Right atrium auricular region (tissue), 2 donors: ENCODE results near the gene FBXL7. TPM values are rescaled to one million over a fixed set of nuclear protein-coding genes. Genes with fewer than 3 reads are reported as not detected.
A peak's percentile ranks its signal among the peaks of the same experiment; 100 is the strongest.

Source experiments
- DNase-seq: peaks from one replicate; pipeline ENCODE4 v3.0.0-alpha.2; 2019; ENCODE audit warnings: low spot score
- H3K27ac ChIP-seq, 2 donors: fragments of 200-600 bp; sonication (generic); 1 replicate in 1 of 2; 2 replicates in 1 of 2; pipeline ENCODE4 v1.5.1; 2016 to 2019
- H3K27me3 ChIP-seq, 2 donors: fragments of 200-600 bp; sonication (generic); one replicate each; pipeline versions ENCODE4 v1.5.1 to v1.6.0; 2017 to 2019
- H3K36me3 ChIP-seq: fragments of 200-600 bp; sonication (generic); one replicate; pipeline ENCODE4 v1.5.1; 2016
- H3K4me1 ChIP-seq, 2 donors: fragments of 200-600 bp; sonication (generic); one replicate each; pipeline versions ENCODE4 v1.5.1 to v1.6.0; 2017 to 2019
- H3K4me3 ChIP-seq, 2 donors: fragments of 200-600 bp; sonication (generic); 1 replicate in 1 of 2; 2 replicates in 1 of 2; pipeline ENCODE4 v1.5.1; 2017 to 2019; ENCODE audit warnings: mild to moderate bottlenecking in 1 of 2, moderate library complexity in 1 of 2
- H3K9me3 ChIP-seq, 2 donors: fragments of 200-600 bp; sonication (generic); one replicate each; pipeline ENCODE4 v1.5.1; 2019
- total RNA-seq, 2 donors: library from RNA; depleted of rRNA; stranded (reverse); fragments of >200 nt; gene quantifications; one replicate each; pipeline ENCODE4 v1.1.0, GENCODE V29; 2016
- TF ChIP-seq, protein P1 (sequence below), 2 donors: fragments of 200-600 bp; sonication (generic); IDR thresholded peaks; one replicate each; pipeline ENCODE4 v1.5.1; 2019; ENCODE audit warnings: antibody characterized with exemption in 2 of 2

FBXL7 gene
- total RNA-seq, 2 donors from 2014 or later = 16.6 to 18.4 TPM

GRCh38 chr5:15914638-15915037, 414.7 kb downstream of the FBXL7 start:
- no peak overlapping the region for H3K27ac ChIP-seq
- peak overlapping the region in 1 of 2 donors; percentile 17 for H3K4me3 ChIP-seq
- no peaks in the 10 kb centered on the region for H3K36me3 ChIP-seq
- H3K27me3 ChIP-seq = no peaks in the 10 kb centered on the region
- H3K4me1 ChIP-seq = no peaks in the 10 kb centered on the region
- TF ChIP-seq, protein P1, sequence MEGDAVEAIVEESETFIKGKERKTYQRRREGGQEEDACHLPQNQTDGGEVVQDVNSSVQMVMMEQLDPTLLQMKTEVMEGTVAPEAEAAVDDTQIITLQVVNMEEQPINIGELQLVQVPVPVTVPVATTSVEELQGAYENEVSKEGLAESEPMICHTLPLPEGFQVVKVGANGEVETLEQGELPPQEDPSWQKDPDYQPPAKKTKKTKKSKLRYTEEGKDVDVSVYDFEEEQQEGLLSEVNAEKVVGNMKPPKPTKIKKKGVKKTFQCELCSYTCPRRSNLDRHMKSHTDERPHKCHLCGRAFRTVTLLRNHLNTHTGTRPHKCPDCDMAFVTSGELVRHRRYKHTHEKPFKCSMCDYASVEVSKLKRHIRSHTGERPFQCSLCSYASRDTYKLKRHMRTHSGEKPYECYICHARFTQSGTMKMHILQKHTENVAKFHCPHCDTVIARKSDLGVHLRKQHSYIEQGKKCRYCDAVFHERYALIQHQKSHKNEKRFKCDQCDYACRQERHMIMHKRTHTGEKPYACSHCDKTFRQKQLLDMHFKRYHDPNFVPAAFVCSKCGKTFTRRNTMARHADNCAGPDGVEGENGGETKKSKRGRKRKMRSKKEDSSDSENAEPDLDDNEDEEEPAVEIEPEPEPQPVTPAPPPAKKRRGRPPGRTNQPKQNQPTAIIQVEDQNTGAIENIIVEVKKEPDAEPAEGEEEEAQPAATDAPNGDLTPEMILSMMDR (IDR thresholded peaks at IDR 0.05) = no peak
- DNase-seq = no peak
- no peaks in the 10 kb centered on the region for H3K9me3 ChIP-seq

DNA sequence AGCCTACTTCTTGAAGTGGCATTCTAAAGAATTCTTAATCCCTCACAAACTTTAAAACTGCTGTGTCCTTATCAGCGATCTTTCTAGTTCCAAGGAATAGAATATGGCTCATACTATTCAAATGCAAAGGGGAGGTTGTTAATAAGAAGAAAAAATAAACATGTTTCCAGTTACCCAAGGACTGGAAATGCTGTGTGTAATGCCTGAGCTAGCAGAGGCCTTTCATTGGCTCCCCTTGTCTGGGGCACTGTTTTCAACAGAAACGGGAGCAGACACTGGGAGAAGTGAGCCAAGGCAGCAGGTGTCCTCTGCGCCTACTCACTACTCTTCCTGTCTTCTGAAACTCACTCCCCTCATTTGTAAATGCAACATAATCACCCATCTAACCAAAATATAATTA, 426.6 kb downstream of the FBXL7 start:
- TF ChIP-seq, protein P1 (IDR thresholded peaks at IDR 0.05) = no peak
- peaks cover 6% of the 10 kb centered on the region for H3K36me3 ChIP-seq
- DNase-seq = no peak

GRCh38 chr5:15927710-15928380, 427.9 kb downstream of the FBXL7 start:
- Histone ChIP-seq H3K4me3 (no peak overlapping the region), H3K9me3 (no peaks in the 10 kb centered on the region), H3K27ac (no peak overlapping the region), H3K4me1 (no peaks in the 10 kb centered on the region), H3K27me3 (no peaks in the 10 kb centered on the region), H3K36me3 (peaks cover 6% of the 10 kb centered on the region)
- TF ChIP-seq, protein P1 (IDR thresholded peaks at IDR 0.05) = no peak
- no peak for DNase-seq

More for the DNA sequence above, 426.6 kb downstream of the FBXL7 start:
- Histone ChIP-seq H3K27me3 (no peaks in the 10 kb centered on the region), H3K4me1 (no peaks in the 10 kb centered on the region), H3K27ac (no peak overlapping the region), H3K4me3 (no peak overlapping the region), H3K9me3 (no peaks in the 10 kb centered on the region)

- Histone ChIP-seq H3K4me3 (no peak overlapping the region), H3K4me1 (no peaks in the 10 kb centered on the region)
- TF ChIP-seq, protein P1 (IDR thresholded peaks at IDR 0.05) = no peak
Observed at GRCh38 chr5:15929611-15930263, 429.8 kb downstream of the FBXL7 start.

GRCh38 chr5:15932066-15932465, 432.1 kb downstream of the FBXL7 start:
- DNase-seq = no peak
- Histone ChIP-seq H3K9me3 (no peaks in the 10 kb centered on the region), H3K36me3 (peaks cover 16% of the 10 kb centered on the region), H3K27ac (no peak overlapping the region), H3K27me3 (no peaks in the 10 kb centered on the region), H3K4me3 (no peak overlapping the region), H3K4me1 (no peaks in the 10 kb centered on the region)
- TF ChIP-seq, protein P1 (IDR thresholded peaks at IDR 0.05) = no peak

More at GRCh38 chr5:15929611-15930263, 429.8 kb downstream of the FBXL7 start:
- DNase-seq = no peak
- no peaks in the 10 kb centered on the region for H3K9me3 ChIP-seq
- H3K27ac ChIP-seq = no peak overlapping the region
- no peaks in the 10 kb centered on the region for H3K27me3 ChIP-seq
- peaks cover 6% of the 10 kb centered on the region for H3K36me3 ChIP-seq
